ENCODE measurements around the gene GRIK1. TPM values are rescaled to one million over a fixed set of nuclear protein-coding genes. Genes with fewer than 3 reads are reported as not detected.

The GRIK1 gene
- total RNA-seq, 1 donor from 2014 or later, result not detected

DNA sequence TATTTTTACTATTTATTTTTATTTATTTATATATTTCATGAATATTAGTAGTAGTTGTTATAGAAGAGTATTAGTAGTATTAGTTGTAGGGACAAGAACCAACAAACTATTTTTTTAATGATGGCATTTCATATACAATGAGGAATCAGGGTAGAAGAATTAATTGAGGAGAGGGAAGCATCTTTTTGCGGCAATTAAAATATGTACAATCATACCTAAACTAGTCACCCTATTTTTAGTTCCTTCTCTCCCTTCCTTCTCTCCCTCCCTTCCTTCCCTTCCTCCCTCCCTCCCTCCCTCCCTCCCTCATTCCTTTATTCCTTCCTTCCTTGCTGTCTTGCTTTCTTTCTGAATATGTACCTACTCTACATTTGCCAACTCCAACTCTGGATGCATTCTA, 189.8 kb downstream of the GRIK1 start:
- TF ChIP-seq, protein P1, sequence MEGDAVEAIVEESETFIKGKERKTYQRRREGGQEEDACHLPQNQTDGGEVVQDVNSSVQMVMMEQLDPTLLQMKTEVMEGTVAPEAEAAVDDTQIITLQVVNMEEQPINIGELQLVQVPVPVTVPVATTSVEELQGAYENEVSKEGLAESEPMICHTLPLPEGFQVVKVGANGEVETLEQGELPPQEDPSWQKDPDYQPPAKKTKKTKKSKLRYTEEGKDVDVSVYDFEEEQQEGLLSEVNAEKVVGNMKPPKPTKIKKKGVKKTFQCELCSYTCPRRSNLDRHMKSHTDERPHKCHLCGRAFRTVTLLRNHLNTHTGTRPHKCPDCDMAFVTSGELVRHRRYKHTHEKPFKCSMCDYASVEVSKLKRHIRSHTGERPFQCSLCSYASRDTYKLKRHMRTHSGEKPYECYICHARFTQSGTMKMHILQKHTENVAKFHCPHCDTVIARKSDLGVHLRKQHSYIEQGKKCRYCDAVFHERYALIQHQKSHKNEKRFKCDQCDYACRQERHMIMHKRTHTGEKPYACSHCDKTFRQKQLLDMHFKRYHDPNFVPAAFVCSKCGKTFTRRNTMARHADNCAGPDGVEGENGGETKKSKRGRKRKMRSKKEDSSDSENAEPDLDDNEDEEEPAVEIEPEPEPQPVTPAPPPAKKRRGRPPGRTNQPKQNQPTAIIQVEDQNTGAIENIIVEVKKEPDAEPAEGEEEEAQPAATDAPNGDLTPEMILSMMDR (IDR thresholded peaks at IDR 0.05), result no peak
- H3K4me3 ChIP-seq, result no peak overlapping the region
- H3K36me3 ChIP-seq, result no peaks in the 10 kb centered on the region
- no peak overlapping the region for H3K27ac ChIP-seq
- ATAC-seq (no peak), DNase-seq (no peak)
- H3K27me3 ChIP-seq, result no peaks in the 10 kb centered on the region
- intact Hi-C loops (cut with DNase I), result loop anchor here (10.0 kb wide), 1 partner anchor 625 kb away; no protein-coding TSS in a partner anchor
- no peaks in the 10 kb centered on the region for H3K9me3 ChIP-seq
- no peaks in the 10 kb centered on the region for H3K4me1 ChIP-seq

DNA sequence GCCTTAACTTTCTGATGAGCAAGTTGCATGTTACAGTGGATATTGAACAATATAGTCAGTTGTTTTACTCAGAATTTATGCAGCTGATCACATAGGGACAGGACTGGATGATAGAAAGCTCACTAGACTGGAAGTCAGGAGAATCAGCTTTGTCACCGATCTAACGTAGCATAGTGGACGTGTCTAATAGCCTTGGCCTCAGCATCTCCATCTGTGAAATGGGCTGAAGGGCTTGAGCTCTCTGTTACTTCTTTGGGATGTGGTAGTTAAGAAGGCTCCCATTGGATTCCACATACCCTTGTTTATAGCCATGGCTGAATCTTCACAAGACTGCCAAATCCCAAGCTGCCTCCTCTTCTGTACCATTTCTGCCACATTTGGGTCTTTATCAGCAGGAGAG, 190.6 kb downstream of the GRIK1 start:
- DNase-seq (no peak), ATAC-seq (no peak)
- no peak overlapping the region for H3K27ac ChIP-seq
- TF ChIP-seq, protein P1 (IDR thresholded peaks at IDR 0.05), result no peak
- H3K4me3 ChIP-seq, result no peak overlapping the region
- no peaks in the 10 kb centered on the region for H3K27me3 ChIP-seq
- no peaks in the 10 kb centered on the region for H3K4me1 ChIP-seq
- intact Hi-C loops (cut with DNase I), result loop anchor here (10.0 kb wide), 1 partner anchor 624 kb away; no protein-coding TSS in a partner anchor
- no peaks in the 10 kb centered on the region for H3K9me3 ChIP-seq
- no peaks in the 10 kb centered on the region for H3K36me3 ChIP-seq

GRCh38 chr21:29748391-29749167, 191.2 kb downstream of the GRIK1 start:
- no peaks in the 10 kb centered on the region for H3K9me3 ChIP-seq
- intact Hi-C loops (cut with DNase I), result loop anchor here (10.0 kb wide), 1 partner anchor 624 kb away; no protein-coding TSS in a partner anchor
- H3K27me3 ChIP-seq, result no peaks in the 10 kb centered on the region
- no peak overlapping the region for H3K4me3 ChIP-seq
- ATAC-seq, result no peak
- H3K36me3 ChIP-seq, result no peaks in the 10 kb centered on the region
- no peak overlapping the region for H3K27ac ChIP-seq
- no peaks in the 10 kb centered on the region for H3K4me1 ChIP-seq
- TF ChIP-seq, protein P1 (IDR thresholded peaks at IDR 0.05), result no peak
- no peak for DNase-seq

- intact Hi-C loops (cut with DNase I), result loop anchor here (10.0 kb wide), 1 partner anchor 617 kb away; no protein-coding TSS in a partner anchor
- no peaks in the 10 kb centered on the region for H3K4me1 ChIP-seq
- no peak overlapping the region for H3K4me3 ChIP-seq
- no peak overlapping the region for H3K27ac ChIP-seq
- no peaks in the 10 kb centered on the region for H3K36me3 ChIP-seq
- ATAC-seq (no peak), DNase-seq (no peak)
- no peaks in the 10 kb centered on the region for H3K27me3 ChIP-seq
- TF ChIP-seq, protein P1 (IDR thresholded peaks at IDR 0.05), result no peak
- no peaks in the 10 kb centered on the region for H3K9me3 ChIP-seq
Observed at GRCh38 chr21:29741761-29742160, 198.0 kb downstream of the GRIK1 start.

GRCh38 chr21:29739176-29739575, 200.6 kb downstream of the GRIK1 start:
- H3K36me3 ChIP-seq, result no peaks in the 10 kb centered on the region
- no peaks in the 10 kb centered on the region for H3K27me3 ChIP-seq
- no peaks in the 10 kb centered on the region for H3K4me1 ChIP-seq
- no peak overlapping the region for H3K4me3 ChIP-seq
- TF ChIP-seq, protein P1 (IDR thresholded peaks at IDR 0.05), result no peak
- no peak for ATAC-seq
- no peaks in the 10 kb centered on the region for H3K9me3 ChIP-seq
- no peak overlapping the region for H3K27ac ChIP-seq
- intact Hi-C loops (cut with DNase I), result no loop called here
- DNase-seq, result no peak

All from upper lobe of right lung (tissue), 1 donor.